22Rv1 (cell line): ENCODE data around the gene SCN2A.

Experiments used
- H3K27ac ChIP-seq: fragments of 450-650 bp; 2 replicates; pipeline ENCODE4 v1.5.1; 2017
- CTCF ChIP-seq: fragments of 450-650 bp; IDR thresholded peaks from 2 replicates; pipeline ENCODE4 v1.5.1; 2017; ENCODE audit warnings: mild to moderate bottlenecking
- ZFX ChIP-seq: fragments of 450-650 bp; IDR thresholded peaks from 2 replicates; pipeline ENCODE4 v1.6.1; 2017; ENCODE audit warnings: antibody characterized with exemption, borderline replicate concordance

Gene SCN2A

GRCh38 chr2:165420231-165420630 is 181.0 kb downstream of the SCN2A start:
- H3K27ac ChIP-seq: no peak overlapping the region
- TF ChIP-seq CTCF (no peak), ZFX (no peak)

GRCh38 chr2:165423081-165423480 is 183.9 kb downstream of the SCN2A start:
- TF ChIP-seq ZFX (no peak), CTCF (no peak)
- no peak overlapping the region for H3K27ac ChIP-seq

GRCh38 chr2:165425556-165425955 is 186.3 kb downstream of the SCN2A start:
- no peak for TF ChIP-seq CTCF
- TF ChIP-seq ZFX: no peak

GRCh38 chr2:165427686-165428085 is 188.5 kb downstream of the SCN2A start:
- no peak overlapping the region for H3K27ac ChIP-seq
- TF ChIP-seq CTCF (no peak), ZFX (no peak)

More at GRCh38 chr2:165425556-165425955, 186.3 kb downstream of the SCN2A start:
- no peak overlapping the region for H3K27ac ChIP-seq

- TF ChIP-seq ZFX (no peak), CTCF (no peak)
- H3K27ac ChIP-seq: no peak overlapping the region
Measured at GRCh38 chr2:165428926-165429325, 189.7 kb downstream of the SCN2A start.

- TF ChIP-seq CTCF: no peak
- no peak for TF ChIP-seq ZFX
- H3K27ac ChIP-seq: no peak overlapping the region
Measured at GRCh38 chr2:165431014-165431413, 191.8 kb downstream of the SCN2A start.

- H3K27ac ChIP-seq: no peak overlapping the region
- no peak for TF ChIP-seq ZFX
- no peak for TF ChIP-seq CTCF
Measured at GRCh38 chr2:165432234-165432966, 193.2 kb downstream of the SCN2A start.
